Loucy (cell line): ENCODE data around the gene KIF18A.

Source experiments
- EZH2phosphoT487 ChIP-seq: fragments of 200-600 bp; IDR thresholded peaks from 2 replicates; pipeline ENCODE4 v1.6.1; 2018; ENCODE audit warnings: antibody characterized with exemption, mild to moderate bottlenecking, moderate library complexity, borderline replicate concordance
- TF ChIP-seq, protein P1 (sequence below): fragments of 200-600 bp; sonication (generic); conservative IDR thresholded peaks from 2 replicates; pipeline ENCODE4 v1.5.1; 2014; ENCODE audit warnings: mild to moderate bottlenecking, antibody characterized with exemption, low read length

GRCh38 chr11:28071305-28071704, 36.7 kb downstream of the KIF18A start:
- TF ChIP-seq, protein P1, sequence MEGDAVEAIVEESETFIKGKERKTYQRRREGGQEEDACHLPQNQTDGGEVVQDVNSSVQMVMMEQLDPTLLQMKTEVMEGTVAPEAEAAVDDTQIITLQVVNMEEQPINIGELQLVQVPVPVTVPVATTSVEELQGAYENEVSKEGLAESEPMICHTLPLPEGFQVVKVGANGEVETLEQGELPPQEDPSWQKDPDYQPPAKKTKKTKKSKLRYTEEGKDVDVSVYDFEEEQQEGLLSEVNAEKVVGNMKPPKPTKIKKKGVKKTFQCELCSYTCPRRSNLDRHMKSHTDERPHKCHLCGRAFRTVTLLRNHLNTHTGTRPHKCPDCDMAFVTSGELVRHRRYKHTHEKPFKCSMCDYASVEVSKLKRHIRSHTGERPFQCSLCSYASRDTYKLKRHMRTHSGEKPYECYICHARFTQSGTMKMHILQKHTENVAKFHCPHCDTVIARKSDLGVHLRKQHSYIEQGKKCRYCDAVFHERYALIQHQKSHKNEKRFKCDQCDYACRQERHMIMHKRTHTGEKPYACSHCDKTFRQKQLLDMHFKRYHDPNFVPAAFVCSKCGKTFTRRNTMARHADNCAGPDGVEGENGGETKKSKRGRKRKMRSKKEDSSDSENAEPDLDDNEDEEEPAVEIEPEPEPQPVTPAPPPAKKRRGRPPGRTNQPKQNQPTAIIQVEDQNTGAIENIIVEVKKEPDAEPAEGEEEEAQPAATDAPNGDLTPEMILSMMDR = no peak
- no peak for TF ChIP-seq EZH2phosphoT487
